ENCODE measurements around the gene APBA2. TPM values are rescaled to one million over a fixed set of nuclear protein-coding genes. Genes with fewer than 3 reads are reported as not detected.

The APBA2 gene
- total RNA-seq, 1 donor from 2014 or later, result 26.4 TPM

DNA sequence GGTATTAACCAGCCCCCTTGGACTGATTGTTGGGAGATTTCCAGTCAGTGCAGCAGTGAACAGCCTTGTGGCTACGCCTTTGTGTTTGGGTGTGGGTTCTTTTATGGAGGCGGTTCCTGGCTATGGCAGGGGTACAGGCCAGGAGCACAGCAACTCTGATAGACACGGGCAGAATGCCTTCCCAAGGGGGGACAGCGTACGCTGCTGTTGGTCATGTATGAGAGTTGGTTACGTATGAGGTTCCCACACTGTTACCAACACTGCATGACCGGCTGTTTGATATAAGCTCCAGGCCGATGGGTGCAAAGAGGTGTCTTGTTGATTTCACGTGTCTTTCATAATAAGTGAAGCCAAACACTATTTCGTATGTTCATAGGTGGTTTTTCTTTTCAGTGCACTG, 196.0 kb downstream of the APBA2 start:
- H3K9me3 Mint-ChIP-seq (ENCODE audit: low read depth), result peaks cover 8% of the 10 kb centered on the region
- no peak overlapping the region for H3K27ac Mint-ChIP-seq (ENCODE audit: unreplicated experiment)
- peaks cover 16% of the 10 kb centered on the region for H3K4me1 Mint-ChIP-seq (ENCODE audit: low read depth)
- H3K36me3 Mint-ChIP-seq (ENCODE audit: low read depth), result peaks cover 4% of the 10 kb centered on the region
- no peak for DNase-seq (ENCODE audit: low spot score)
- no peaks in the 10 kb centered on the region for H3K27me3 Mint-ChIP-seq (ENCODE audit: low read depth)
- TF ChIP-seq, protein P1, sequence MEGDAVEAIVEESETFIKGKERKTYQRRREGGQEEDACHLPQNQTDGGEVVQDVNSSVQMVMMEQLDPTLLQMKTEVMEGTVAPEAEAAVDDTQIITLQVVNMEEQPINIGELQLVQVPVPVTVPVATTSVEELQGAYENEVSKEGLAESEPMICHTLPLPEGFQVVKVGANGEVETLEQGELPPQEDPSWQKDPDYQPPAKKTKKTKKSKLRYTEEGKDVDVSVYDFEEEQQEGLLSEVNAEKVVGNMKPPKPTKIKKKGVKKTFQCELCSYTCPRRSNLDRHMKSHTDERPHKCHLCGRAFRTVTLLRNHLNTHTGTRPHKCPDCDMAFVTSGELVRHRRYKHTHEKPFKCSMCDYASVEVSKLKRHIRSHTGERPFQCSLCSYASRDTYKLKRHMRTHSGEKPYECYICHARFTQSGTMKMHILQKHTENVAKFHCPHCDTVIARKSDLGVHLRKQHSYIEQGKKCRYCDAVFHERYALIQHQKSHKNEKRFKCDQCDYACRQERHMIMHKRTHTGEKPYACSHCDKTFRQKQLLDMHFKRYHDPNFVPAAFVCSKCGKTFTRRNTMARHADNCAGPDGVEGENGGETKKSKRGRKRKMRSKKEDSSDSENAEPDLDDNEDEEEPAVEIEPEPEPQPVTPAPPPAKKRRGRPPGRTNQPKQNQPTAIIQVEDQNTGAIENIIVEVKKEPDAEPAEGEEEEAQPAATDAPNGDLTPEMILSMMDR (IDR thresholded peaks at IDR 0.05), result no peak
- H3K4me3 Mint-ChIP-seq (ENCODE audit: unreplicated experiment), result no peak overlapping the region

DNA sequence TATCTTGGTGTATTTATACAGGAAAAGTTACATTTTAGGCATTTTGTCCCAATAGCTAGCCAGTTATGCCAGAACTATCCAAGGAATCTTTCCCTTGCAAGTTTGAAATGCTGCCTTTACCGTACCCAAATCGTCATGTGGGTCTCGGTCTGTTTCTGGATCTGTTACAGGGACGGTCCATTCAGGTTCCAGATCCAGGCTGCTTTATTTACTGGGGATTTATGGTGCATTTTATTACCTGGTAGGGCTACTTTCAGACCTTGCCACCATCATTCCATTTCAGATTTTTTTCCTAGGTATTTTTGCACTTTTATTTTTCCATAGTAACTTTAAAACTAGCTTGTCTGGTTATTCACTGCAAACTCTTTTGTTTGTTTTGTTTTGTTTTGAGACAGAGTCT, 197.4 kb downstream of the APBA2 start:
- Mint-ChIP-seq H3K4me3 (ENCODE audit: unreplicated experiment) (no peak overlapping the region), H3K36me3 (ENCODE audit: low read depth) (peaks cover 3% of the 10 kb centered on the region)

DNA sequence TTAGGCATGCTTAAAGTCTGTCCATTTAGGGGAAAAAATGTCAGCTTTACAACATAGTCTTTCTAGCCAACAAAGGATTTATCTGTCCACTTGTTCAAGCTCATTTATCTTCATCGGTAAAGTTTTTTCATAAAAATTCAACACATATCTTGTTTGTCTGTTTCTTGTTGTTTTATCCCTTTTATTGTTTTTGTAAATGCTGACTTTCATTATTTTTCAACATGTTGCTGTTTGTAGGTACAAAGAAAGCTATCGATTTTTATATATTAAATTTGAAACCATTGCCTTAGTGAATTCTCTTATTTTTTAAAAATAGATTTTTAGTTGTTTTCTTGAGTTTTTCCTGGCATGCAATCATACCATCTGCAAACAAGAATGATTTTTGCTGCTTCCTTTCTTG, 198.1 kb downstream of the APBA2 start:
- H3K4me1 Mint-ChIP-seq (ENCODE audit: low read depth), result peaks cover 16% of the 10 kb centered on the region

More for the DNA sequence above, 197.4 kb downstream of the APBA2 start:
- no peak for DNase-seq (ENCODE audit: low spot score)
- Mint-ChIP-seq H3K27me3 (ENCODE audit: low read depth) (no peaks in the 10 kb centered on the region), H3K9me3 (ENCODE audit: low read depth) (peaks cover 8% of the 10 kb centered on the region), H3K4me1 (ENCODE audit: low read depth) (peaks cover 16% of the 10 kb centered on the region), H3K27ac (ENCODE audit: unreplicated experiment) (no peak overlapping the region)
- TF ChIP-seq, protein P1 (IDR thresholded peaks at IDR 0.05), result no peak

DNA sequence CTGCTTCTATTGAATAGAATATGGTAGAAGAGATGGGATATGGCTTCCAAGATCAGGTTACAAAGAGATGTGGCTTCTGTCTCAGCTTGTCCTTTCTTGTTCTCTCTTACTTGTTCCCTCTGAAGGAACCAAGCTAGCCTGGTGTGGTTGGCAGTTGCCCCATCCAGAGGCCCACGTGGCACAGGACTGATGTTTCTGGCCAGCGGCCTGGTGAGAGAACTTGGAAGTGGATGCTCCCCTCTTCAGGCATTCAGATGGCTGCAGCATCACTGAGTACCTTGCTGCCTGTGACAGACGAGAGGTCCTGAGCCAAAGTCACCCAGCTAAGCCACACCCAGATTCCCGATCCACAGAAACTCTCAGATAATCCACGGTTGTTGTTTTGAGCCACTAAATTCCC, 200.2 kb downstream of the APBA2 start:
- Mint-ChIP-seq H3K4me3 (ENCODE audit: unreplicated experiment) (no peak overlapping the region), H3K27ac (ENCODE audit: unreplicated experiment) (no peak overlapping the region), H3K4me1 (ENCODE audit: low read depth) (peaks cover 11% of the 10 kb centered on the region), H3K27me3 (ENCODE audit: low read depth) (no peaks in the 10 kb centered on the region), H3K36me3 (ENCODE audit: low read depth) (peaks cover 3% of the 10 kb centered on the region), H3K9me3 (ENCODE audit: low read depth) (peaks cover 8% of the 10 kb centered on the region)
- no peak for DNase-seq (ENCODE audit: low spot score)
- TF ChIP-seq, protein P1 (IDR thresholded peaks at IDR 0.05), result no peak

More for the DNA sequence above, 198.1 kb downstream of the APBA2 start:
- peaks cover 3% of the 10 kb centered on the region for H3K36me3 Mint-ChIP-seq (ENCODE audit: low read depth)
- DNase-seq (ENCODE audit: low spot score), result no peak
- no peaks in the 10 kb centered on the region for H3K27me3 Mint-ChIP-seq (ENCODE audit: low read depth)
- H3K27ac Mint-ChIP-seq (ENCODE audit: unreplicated experiment), result no peak overlapping the region
- peaks cover 8% of the 10 kb centered on the region for H3K9me3 Mint-ChIP-seq (ENCODE audit: low read depth)
- TF ChIP-seq, protein P1 (IDR thresholded peaks at IDR 0.05), result no peak
- H3K4me3 Mint-ChIP-seq (ENCODE audit: unreplicated experiment), result no peak overlapping the region

DNA sequence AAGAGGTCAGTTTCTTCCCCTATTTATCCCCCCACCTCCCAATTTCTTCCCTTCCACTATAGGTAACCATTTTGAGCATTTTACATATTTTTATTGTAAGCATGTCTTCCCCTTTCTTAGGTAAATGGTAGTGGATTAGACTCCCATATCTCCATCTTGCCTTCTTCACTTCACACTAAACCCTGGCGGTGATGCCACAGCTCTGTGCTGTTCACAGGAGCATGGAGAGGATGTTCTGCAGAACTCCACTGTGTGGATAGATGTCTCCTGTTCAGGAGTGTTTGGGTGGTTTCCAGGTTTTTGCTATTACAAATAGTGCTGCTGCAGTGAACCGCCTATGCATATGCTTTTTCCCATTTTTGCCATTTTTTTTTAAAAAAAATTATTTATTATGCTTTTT, 201.1 kb downstream of the APBA2 start:
- Mint-ChIP-seq H3K36me3 (ENCODE audit: low read depth) (peaks cover 3% of the 10 kb centered on the region), H3K9me3 (ENCODE audit: low read depth) (peaks cover 8% of the 10 kb centered on the region), H3K27me3 (ENCODE audit: low read depth) (no peaks in the 10 kb centered on the region), H3K4me1 (ENCODE audit: low read depth) (peaks cover 3% of the 10 kb centered on the region), H3K4me3 (ENCODE audit: unreplicated experiment) (no peak overlapping the region), H3K27ac (ENCODE audit: unreplicated experiment) (no peak overlapping the region)
- DNase-seq (ENCODE audit: low spot score), result no peak
- TF ChIP-seq, protein P1 (IDR thresholded peaks at IDR 0.05), result no peak

Measured in chondrocyte (in vitro differentiated cells).